CD14-positive monocyte (primary cell): ENCODE data around the gene HVCN1. TPM values are rescaled to one million over a fixed set of nuclear protein-coding genes. Genes with fewer than 3 reads are reported as not detected.
A peak's percentile ranks its signal among the peaks of the same experiment; 100 is the strongest.

ENCODE experiments used
- DNase-seq, 3 donors: peaks; one replicate each; pipeline ENCODE4 v3.0.0-alpha.2; 2011 to 2022
- H2AFZ ChIP-seq: 2 replicates; pipeline ENCODE4 v1.6.0; 2012; ENCODE audit warnings: mild to moderate bottlenecking, low read depth, low read length, inconsistent platforms; ENCODE audit not compliant: insufficient read depth, poor library complexity, severe bottlenecking
- H3K27ac ChIP-seq, 2 donors: 1 replicate in 1 of 2; 2 replicates in 1 of 2; pipeline ENCODE4 v1.5.1; 2012 to 2013; ENCODE audit warnings: low read length in 2 of 2, control low read depth in 1 of 2, inconsistent platforms in 1 of 2, low read depth in 1 of 2, mild to moderate bottlenecking in 1 of 2
- H3K27me3 ChIP-seq, 2 donors: one replicate each; pipeline versions ENCODE4 v1.6.0 to v1.6.1; 2011 to 2013; ENCODE audit warnings: low read length in 2 of 2; ENCODE audit not compliant: control insufficient read depth in 2 of 2, insufficient read depth in 2 of 2
- H3K36me3 ChIP-seq, 2 donors: replicated peaks in 1 of 2; 1 replicate in 1 of 2; 2 replicates in 1 of 2; pipeline versions ENCODE4 v1.5.1 to v1.6.1; 2012 to 2013; ENCODE audit warnings: low read length in 2 of 2, control low read depth in 1 of 2, inconsistent platforms in 1 of 2, mild to moderate bottlenecking in 1 of 2; ENCODE audit not compliant: insufficient read depth in 2 of 2, control insufficient read depth in 1 of 2
- H3K4me1 ChIP-seq, 2 donors: 1 replicate in 1 of 2; 2 replicates in 1 of 2; pipeline versions ENCODE4 v1.5.1 to v1.6.1; 2012 to 2013; ENCODE audit warnings: low read length in 2 of 2, control low read depth in 1 of 2, inconsistent platforms in 1 of 2, mild to moderate bottlenecking in 1 of 2, moderate library complexity in 1 of 2; ENCODE audit not compliant: insufficient read depth in 2 of 2, control insufficient read depth in 1 of 2
- H3K4me2 ChIP-seq: replicated peaks from 2 replicates; pipeline ENCODE3; 2012; ENCODE audit warnings: low read length, moderate library complexity, mild to moderate bottlenecking; ENCODE audit not compliant: poor library complexity, severe bottlenecking; ENCODE audit errors: extremely low read depth
- H3K4me3 ChIP-seq, 3 experiments: fragments of 200-600 bp in 1 of 3; sonication (generic) in 1 of 3; replicated peaks in 1 of 3; 1 replicate in 2 of 3; 2 replicates in 1 of 3; pipeline ENCODE4 v1.5.1; 2011 to 2013; ENCODE audit warnings: low read length in 3 of 3, mild to moderate bottlenecking in 3 of 3, control low read depth in 2 of 3, low read depth in 2 of 3, inconsistent platforms in 1 of 3, moderate library complexity in 1 of 3
- H3K79me2 ChIP-seq: 2 replicates; pipeline ENCODE4 v1.6.0; 2012; ENCODE audit warnings: mild to moderate bottlenecking, control low read depth, inconsistent platforms, low read length, moderate library complexity; ENCODE audit not compliant: insufficient read depth
- H3K9ac ChIP-seq: 2 replicates; pipeline ENCODE4 v1.6.0; 2017; ENCODE audit warnings: low read length, mild to moderate bottlenecking; ENCODE audit not compliant: insufficient read depth, poor library complexity, severe bottlenecking
- H3K9me3 ChIP-seq, 2 donors: replicated peaks in 1 of 2; 1 replicate in 1 of 2; 2 replicates in 1 of 2; pipeline versions ENCODE4 v1.5.1 to v1.6.1; 2012 to 2013; ENCODE audit warnings: low read length in 2 of 2, control low read depth in 1 of 2; ENCODE audit not compliant: control insufficient read depth in 1 of 2, insufficient read depth in 1 of 2
- H4K20me1 ChIP-seq: 2 replicates; pipeline ENCODE4 v1.6.0; 2012; ENCODE audit warnings: mild to moderate bottlenecking, low read length, control low read depth, moderate library complexity; ENCODE audit not compliant: insufficient read depth
- H3K27ac Mint-ChIP-seq, 7 donors: one replicate each; pipeline ENCODE4 v1.8.0; 2020; ENCODE audit warnings: mild to moderate bottlenecking in 7 of 7, mixed read lengths in 7 of 7, moderate library complexity in 6 of 7, inconsistent platforms in 2 of 7
- H3K27me3 Mint-ChIP-seq, 3 donors: one replicate each; pipeline ENCODE4 v1.8.0; 2021 to 2022; ENCODE audit warnings: low read depth in 3 of 3, mild to moderate bottlenecking in 3 of 3, mixed read lengths in 3 of 3, moderate library complexity in 3 of 3, inconsistent platforms in 1 of 3
- H3K36me3 Mint-ChIP-seq, 2 donors: one replicate each; pipeline ENCODE4 v1.8.0; 2020; ENCODE audit warnings: mixed read lengths in 2 of 2, inconsistent platforms in 1 of 2, mild to moderate bottlenecking in 1 of 2
- H3K4me1 Mint-ChIP-seq: one replicate; pipeline ENCODE4 v1.8.0; 2020; ENCODE audit warnings: mild to moderate bottlenecking, mixed read lengths
- H3K4me3 Mint-ChIP-seq, 2 donors: one replicate each; pipeline ENCODE4 v1.8.0; 2020; ENCODE audit warnings: mild to moderate bottlenecking in 2 of 2, mixed read lengths in 2 of 2, moderate library complexity in 1 of 2
- H3K9me3 Mint-ChIP-seq, 7 donors: one replicate each; pipeline ENCODE4 v1.8.0; 2020 to 2022; ENCODE audit warnings: mixed read lengths in 7 of 7, mild to moderate bottlenecking in 6 of 7, moderate library complexity in 6 of 7, inconsistent platforms in 2 of 7
- WGBS: methylation state at CpG from one replicate; pipeline ENCODE4 v1.1.5; 2013; ENCODE audit warnings: missing lambda C conversion rate; ENCODE audit not compliant: insufficient coverage; 5-methylcytosine and 5-hydroxymethylcytosine counted together
- intact Hi-C, 2 donors: fragments of 100-400 bp; cut with micrococcal nuclease; formaldehyde crosslinking; loops; one replicate each; pipeline versions ENCODE4 v1.15.0 to v1.15.1; 2023
- polyA plus RNA-seq, 3 donors: library from polyadenylated mRNA; depleted of rRNA in 1 of 3; unstranded in 2 of 3; stranded (reverse) in 1 of 3; fragments of 300-500 nt in 2 of 3; fragments of >200 nt in 1 of 3; fragmentation: Illumina TruSeq in 2 of 3; gene quantifications; 1 replicate in 2 of 3; 2 replicates in 1 of 3; pipeline ENCODE4 v1.2.3, GENCODE V29; 2012 to 2021
- TF ChIP-seq, protein P1 (sequence below): fragments of 200-600 bp; IDR thresholded peaks from one replicate; pipeline ENCODE4 v1.8.0; 2022; ENCODE audit warnings: antibody characterized with exemption, mild to moderate bottlenecking

HVCN1 gene
- polyA plus RNA-seq, 3 donors = 119 to 167 (median 121) TPM

DNA sequence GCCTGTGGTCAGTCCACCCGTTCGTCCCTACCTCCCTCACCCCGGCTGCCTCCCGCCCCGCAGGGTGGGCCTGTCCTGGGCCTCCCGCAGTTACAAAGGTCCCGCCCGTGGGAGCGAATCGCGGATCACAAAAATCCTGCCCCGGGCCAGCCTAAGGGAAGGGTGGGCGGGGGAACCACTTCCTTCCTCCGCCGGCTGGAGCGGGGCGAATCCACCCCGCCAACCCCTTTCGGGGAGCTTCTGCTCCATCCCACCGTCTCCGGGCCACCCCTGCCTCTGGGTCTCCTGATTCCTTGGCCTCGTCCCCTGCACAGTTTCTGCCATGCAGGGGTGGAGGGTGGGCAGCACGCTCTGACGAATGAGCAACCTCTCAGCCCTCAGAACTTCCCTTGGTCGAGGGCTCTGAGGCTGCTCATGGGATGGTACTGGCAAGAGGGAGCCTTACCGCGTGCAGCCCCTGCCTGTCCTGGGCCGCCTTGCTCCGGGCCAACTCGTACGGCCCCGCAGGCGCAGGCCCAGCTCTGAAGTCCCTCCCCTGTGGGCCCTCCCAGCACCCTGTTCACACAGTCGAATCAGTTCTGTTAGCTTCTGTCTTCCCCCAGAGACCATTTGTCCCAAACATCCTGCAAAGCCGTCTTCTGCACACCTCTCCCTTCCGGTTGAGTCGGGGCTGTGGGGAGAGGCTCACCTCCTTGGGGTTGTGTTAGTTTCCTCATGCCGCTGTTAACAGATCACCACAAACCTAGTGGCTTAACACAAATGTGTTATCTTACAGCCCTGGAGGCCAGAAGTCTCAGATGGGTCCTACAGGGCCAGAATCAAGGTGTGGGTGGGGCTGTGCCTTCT, 589 bp upstream of the HVCN1 start:
- DNase-seq = peak in 2 of 3 donors; percentile 34 to 39
- Histone ChIP-seq H3K9ac (peak overlapping the region; percentile 89), H3K4me3 (peak overlapping the region; percentile 63 to 98 (median 98)), H2AFZ (peak overlapping the region; percentile 85), H4K20me1 (peaks cover 42% of the 10 kb centered on the region), H3K27me3 (no peaks in the 10 kb centered on the region), H3K4me1 (peaks cover 90 to 96% of the 10 kb centered on the region in 2 donors), H3K36me3 (peaks cover 9 to 25% of the 10 kb centered on the region in 2 donors), H3K27ac (peak overlapping the region; percentile 84 to 90), H3K4me2 (peak overlapping the region; percentile 98), H3K79me2 (peaks cover 54% of the 10 kb centered on the region), H3K9me3 (no peaks in the 10 kb centered on the region)
- no peaks in the 10 kb centered on the region for H3K27me3 Mint-ChIP-seq
- H3K36me3 Mint-ChIP-seq = peaks cover 28 to 32% of the 10 kb centered on the region in 2 donors
- no peaks in the 10 kb centered on the region for H3K9me3 Mint-ChIP-seq
- peak overlapping the region; percentile 86 to 97 (median 96) for H3K27ac Mint-ChIP-seq
- intact Hi-C loops = loop anchor here (5.0 to 10.0 kb wide), 4 partner anchors 42 to 135 kb away; partner anchors contain the start of gene PPP1CC (in 1 of the 2)
- peaks cover 88% of the 10 kb centered on the region for H3K4me1 Mint-ChIP-seq
- WGBS = 0% methylated on average over 30 of the region's 38 CpGs
- peak overlapping the region; percentile 85 to 90 for H3K4me3 Mint-ChIP-seq
- TF ChIP-seq, protein P1, sequence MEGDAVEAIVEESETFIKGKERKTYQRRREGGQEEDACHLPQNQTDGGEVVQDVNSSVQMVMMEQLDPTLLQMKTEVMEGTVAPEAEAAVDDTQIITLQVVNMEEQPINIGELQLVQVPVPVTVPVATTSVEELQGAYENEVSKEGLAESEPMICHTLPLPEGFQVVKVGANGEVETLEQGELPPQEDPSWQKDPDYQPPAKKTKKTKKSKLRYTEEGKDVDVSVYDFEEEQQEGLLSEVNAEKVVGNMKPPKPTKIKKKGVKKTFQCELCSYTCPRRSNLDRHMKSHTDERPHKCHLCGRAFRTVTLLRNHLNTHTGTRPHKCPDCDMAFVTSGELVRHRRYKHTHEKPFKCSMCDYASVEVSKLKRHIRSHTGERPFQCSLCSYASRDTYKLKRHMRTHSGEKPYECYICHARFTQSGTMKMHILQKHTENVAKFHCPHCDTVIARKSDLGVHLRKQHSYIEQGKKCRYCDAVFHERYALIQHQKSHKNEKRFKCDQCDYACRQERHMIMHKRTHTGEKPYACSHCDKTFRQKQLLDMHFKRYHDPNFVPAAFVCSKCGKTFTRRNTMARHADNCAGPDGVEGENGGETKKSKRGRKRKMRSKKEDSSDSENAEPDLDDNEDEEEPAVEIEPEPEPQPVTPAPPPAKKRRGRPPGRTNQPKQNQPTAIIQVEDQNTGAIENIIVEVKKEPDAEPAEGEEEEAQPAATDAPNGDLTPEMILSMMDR = no peak

DNA sequence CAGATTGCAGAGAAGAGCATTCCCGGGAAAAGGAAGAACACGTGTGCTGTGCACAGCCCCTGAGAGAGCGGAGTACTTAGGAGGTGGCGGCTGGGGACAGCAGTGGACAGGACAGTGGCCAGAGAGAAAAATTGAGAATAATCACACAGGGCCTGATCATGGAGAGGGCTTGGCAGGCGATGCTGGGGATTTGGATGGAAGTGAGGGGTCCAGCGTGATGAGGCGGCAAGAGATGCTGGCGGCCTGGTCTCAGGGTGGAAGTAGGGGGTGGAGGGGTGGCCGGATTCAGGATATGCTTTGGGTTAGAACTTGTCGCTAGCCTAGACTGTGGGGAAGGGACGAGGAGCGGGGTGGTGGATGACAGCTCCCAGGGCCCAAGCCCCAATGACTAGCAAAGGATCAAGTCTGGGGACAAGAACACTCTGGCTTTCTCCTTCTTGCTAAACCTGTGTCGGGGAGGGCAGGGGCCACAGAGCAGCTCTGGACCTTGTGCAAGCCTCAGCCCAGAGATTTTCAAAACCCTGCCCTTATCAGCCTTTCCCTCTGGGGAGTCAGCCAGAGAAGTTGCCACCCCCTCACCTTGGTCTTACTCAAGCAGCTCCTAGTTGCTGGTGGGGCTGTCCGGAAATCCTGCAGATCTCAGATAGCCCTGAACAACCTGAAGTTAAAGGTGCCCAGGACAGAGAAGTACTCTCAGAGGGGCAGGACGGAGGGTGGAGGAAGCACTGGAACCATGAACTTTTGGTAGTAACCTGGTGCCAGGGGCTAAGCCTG, 1.3 kb downstream of the HVCN1 start:
- H3K36me3 ChIP-seq = peaks cover 16 to 44% of the 10 kb centered on the region in 2 donors
- no peaks in the 10 kb centered on the region for H3K9me3 ChIP-seq
- intact Hi-C loops = loop anchor here (5.0 to 10.0 kb wide), 2 partner anchors 40 to 63 kb away; no protein-coding TSS in a partner anchor
- Mint-ChIP-seq H3K27ac (peak overlapping the region in 6 of 7 donors; percentile 33 to 92 (median 86)), H3K36me3 (peaks cover 42 to 50% of the 10 kb centered on the region in 2 donors), H3K9me3 (no peaks in the 10 kb centered on the region), H3K27me3 (no peaks in the 10 kb centered on the region), H3K4me3 (peak overlapping the region; percentile 94 to 96), H3K4me1 (peaks cover 75% of the 10 kb centered on the region)
- peaks cover 61% of the 10 kb centered on the region for H4K20me1 ChIP-seq
- 79% methylated on average over 10 of the region's 15 CpGs for WGBS
- peaks cover 67% of the 10 kb centered on the region for H3K79me2 ChIP-seq
- peak overlapping the region; percentile 89 for H3K9ac ChIP-seq
- peak overlapping the region in 1 of 2 donors; percentile 90 for H3K27ac ChIP-seq
- DNase-seq = no peak
- no peak overlapping the region for H2AFZ ChIP-seq
- H3K27me3 ChIP-seq = no peaks in the 10 kb centered on the region
- TF ChIP-seq, protein P1 = no peak
- H3K4me2 ChIP-seq = peak overlapping the region; percentile 98
- peaks cover 71 to 81% of the 10 kb centered on the region in 2 donors for H3K4me1 ChIP-seq
- peak overlapping the region; percentile 63 to 98 (median 98) for H3K4me3 ChIP-seq
